Measurements from ENCODE around the gene DUSP3. TPM values are rescaled to one million over a fixed set of nuclear protein-coding genes. Genes with fewer than 3 reads are reported as not detected.

Gene DUSP3
- total RNA-seq, 1 donor from 2014 or later, result 100.0 TPM

GRCh38 chr17:43810226-43810715 lies 31.5 kb upstream of the DUSP3 start:
- intact Hi-C loops (cut with DNase I), result no loop called here
- Histone ChIP-seq H3K4me1 (no peaks in the 10 kb centered on the region), H3K27ac (no peak overlapping the region), H3K36me3 (peaks cover 12% of the 10 kb centered on the region), H3K4me3 (no peak overlapping the region), H3K9me3 (no peaks in the 10 kb centered on the region), H3K27me3 (no peaks in the 10 kb centered on the region)
- no peak for TF ChIP-seq CTCF (IDR thresholded peaks at IDR 0.05)
- ATAC-seq (no peak), DNase-seq (no peak)

GRCh38 chr17:43809121-43809520 lies 30.3 kb upstream of the DUSP3 start:
- H3K4me3 ChIP-seq, result no peak overlapping the region
- peaks cover 12% of the 10 kb centered on the region for H3K36me3 ChIP-seq
- no peaks in the 10 kb centered on the region for H3K4me1 ChIP-seq
- ATAC-seq (no peak), DNase-seq (no peak)
- intact Hi-C loops (cut with DNase I), result no loop called here
- H3K9me3 ChIP-seq, result no peaks in the 10 kb centered on the region
- no peak overlapping the region for H3K27ac ChIP-seq
- no peaks in the 10 kb centered on the region for H3K27me3 ChIP-seq
- TF ChIP-seq CTCF (IDR thresholded peaks at IDR 0.05), result no peak

- no peak overlapping the region for H3K27ac ChIP-seq
- intact Hi-C loops (cut with DNase I), result no loop called here
- no peak for ATAC-seq
- H3K27me3 ChIP-seq, result no peaks in the 10 kb centered on the region
- no peaks in the 10 kb centered on the region for H3K9me3 ChIP-seq
- DNase-seq, result no peak
- H3K4me1 ChIP-seq, result no peaks in the 10 kb centered on the region
- TF ChIP-seq CTCF (IDR thresholded peaks at IDR 0.05), result no peak
- H3K36me3 ChIP-seq, result peaks cover 12% of the 10 kb centered on the region
- no peak overlapping the region for H3K4me3 ChIP-seq
Measured at GRCh38 chr17:43808076-43808475, 29.3 kb upstream of the DUSP3 start.

GRCh38 chr17:43805117-43805516 lies 26.3 kb upstream of the DUSP3 start:
- Histone ChIP-seq H3K27ac (no peak overlapping the region), H3K27me3 (no peaks in the 10 kb centered on the region), H3K4me3 (no peak overlapping the region), H3K4me1 (no peaks in the 10 kb centered on the region), H3K9me3 (no peaks in the 10 kb centered on the region), H3K36me3 (peaks cover 15% of the 10 kb centered on the region)
- DNase-seq (no peak), ATAC-seq (no peak)
- intact Hi-C loops (cut with DNase I), result no loop called here
- TF ChIP-seq CTCF (IDR thresholded peaks at IDR 0.05), result no peak

- no peaks in the 10 kb centered on the region for H3K4me1 ChIP-seq
- no peaks in the 10 kb centered on the region for H3K9me3 ChIP-seq
- TF ChIP-seq CTCF (IDR thresholded peaks at IDR 0.05), result no peak
- ATAC-seq (no peak), DNase-seq (no peak)
- H3K4me3 ChIP-seq, result no peak overlapping the region
- intact Hi-C loops (cut with DNase I), result no loop called here
- no peaks in the 10 kb centered on the region for H3K27me3 ChIP-seq
- H3K36me3 ChIP-seq, result peaks cover 8% of the 10 kb centered on the region
- no peak overlapping the region for H3K27ac ChIP-seq
Measured at GRCh38 chr17:43803758-43804157, 25.0 kb upstream of the DUSP3 start.

GRCh38 chr17:43801844-43802243 lies 23.1 kb upstream of the DUSP3 start:
- Histone ChIP-seq H3K4me1 (peaks cover 5% of the 10 kb centered on the region), H3K4me3 (no peak overlapping the region), H3K9me3 (no peaks in the 10 kb centered on the region), H3K36me3 (peaks cover 4% of the 10 kb centered on the region), H3K27me3 (no peaks in the 10 kb centered on the region), H3K27ac (no peak overlapping the region)
- DNase-seq (no peak), ATAC-seq (no peak)
- TF ChIP-seq CTCF (IDR thresholded peaks at IDR 0.05), result no peak
- intact Hi-C loops (cut with DNase I), result no loop called here
